Stomach (tissue), 9 donors: ENCODE results near the gene ARL2BP. TPM values are rescaled to one million over a fixed set of nuclear protein-coding genes. Genes with fewer than 3 reads are reported as not detected.

Experiments
- DNase-seq, 2 donors: peaks; one replicate each; pipeline versions ENCODE4 v3.0.0 to v3.0.0-alpha.2; 2013 to 2019
- H3K27ac ChIP-seq, 5 donors: fragments of 200-600 bp in 4 of 5; sonication (generic) in 4 of 5; one replicate each; pipeline ENCODE4 v1.5.1; 2013 to 2019; ENCODE audit warnings: mild to moderate bottlenecking in 1 of 5, moderate library complexity in 1 of 5
- H3K27me3 ChIP-seq, 3 donors: fragments of 200-600 bp; sonication (generic); one replicate each; pipeline ENCODE4 v1.5.1; 2017 to 2019; ENCODE audit warnings: mixed run types in 1 of 3
- H3K36me3 ChIP-seq, 4 donors: fragments of 200-600 bp; sonication (generic); 1 replicate in 3 of 4; 2 replicates in 1 of 4; pipeline ENCODE4 v1.5.1; 2016 to 2019
- H3K4me1 ChIP-seq, 4 donors: fragments of 200-600 bp; sonication (generic); one replicate each; pipeline ENCODE4 v1.5.1; 2016 to 2019
- H3K4me3 ChIP-seq, 4 donors: fragments of 200-600 bp; sonication (generic) in 3 of 4; one replicate each; pipeline ENCODE4 v1.5.1; 2016 to 2019; ENCODE audit warnings: mild to moderate bottlenecking in 1 of 4
- H3K9me3 ChIP-seq, 4 donors: fragments of 200-600 bp; sonication (generic); one replicate each; pipeline ENCODE4 v1.5.1; 2016 to 2019
- EP300 ChIP-seq: sonication (generic); formaldehyde crosslinking; IDR thresholded peaks from one replicate; pipeline ENCODE4 v1.6.1; 2017; ENCODE audit warnings: antibody characterized with exemption
- POLR2A ChIP-seq, 4 donors: fragments of 450-650 bp; IDR thresholded peaks; one replicate each; pipeline ENCODE4 v1.6.1; 2016; ENCODE audit warnings: antibody characterized with exemption in 4 of 4, control low read depth in 2 of 4, mild to moderate bottlenecking in 1 of 4, moderate library complexity in 1 of 4
- POLR2AphosphoS5 ChIP-seq, 3 donors: sonication (generic); formaldehyde crosslinking; IDR thresholded peaks; one replicate each; pipeline ENCODE4 v1.6.1; 2016; ENCODE audit warnings: antibody characterized with exemption in 3 of 3
- WGBS, 5 donors: extraction: QIAGEN DNeasy Blood & Tissue Kit in 3 of 5; methylation state at CpG; one replicate each; pipeline versions ENCODE4 v1.1.5 to v1.1.7; 2013 to 2018; 5-methylcytosine and 5-hydroxymethylcytosine counted together
- intact Hi-C: fragments of 100-400 bp; cut with DNase I; formaldehyde crosslinking; loops from one replicate; pipeline ENCODE4 v1.15.1; 2023; ENCODE audit warnings: low total_unique reads
- polyA plus RNA-seq, 3 donors: library from polyadenylated mRNA; stranded (reverse); fragments of 200-250 nt; gene quantifications; one replicate each; pipeline ENCODE4 v1.2.3, GENCODE V29; 2013
- total RNA-seq, 5 donors: library from RNA; depleted of rRNA; stranded (reverse); fragments of >200 nt; gene quantifications; one replicate each; pipeline versions ENCODE4 v1.1.0 to v1.2.3, GENCODE V29; 2014 to 2016
- TF ChIP-seq, protein P1 (sequence below), 7 experiments: fragments of 450-650 bp in 4 of 7; fragments of 200-600 bp in 3 of 7; sonication (generic) in 3 of 7; IDR thresholded peaks; one replicate each; pipeline ENCODE4 v1.5.1; 2016 to 2019; ENCODE audit warnings: antibody characterized with exemption in 7 of 7, control low read depth in 2 of 7, mild to moderate bottlenecking in 1 of 7
- donor health status: healthy with polysubstance abuse.
- donor health status: Bipolar disorder and iron deficiency.
- donor health status: healthy.

Gene ARL2BP
- total and polyA plus RNA-seq, 8 donors, result 15.6 to 61.6 (median 43.2) TPM

GRCh38 chr16:57262841-57263540 lies 17.9 kb downstream of the ARL2BP start:
- WGBS, 5 donors, result 58 to 74% (median 63%) methylated on average over 7 to 17 of the region's 17 CpGs
- DNase-seq, result peak; percentile 50 to 59
- H3K36me3 ChIP-seq, result peaks cover 0 to 26% (median 9%) of the 10 kb centered on the region in 4 donors
- no peak for TF ChIP-seq EP300
- TF ChIP-seq POLR2A (IDR thresholded peaks at IDR 0.05), result no peak
- no peak for TF ChIP-seq POLR2AphosphoS5 (IDR thresholded peaks at IDR 0.05)
- TF ChIP-seq, protein P1, sequence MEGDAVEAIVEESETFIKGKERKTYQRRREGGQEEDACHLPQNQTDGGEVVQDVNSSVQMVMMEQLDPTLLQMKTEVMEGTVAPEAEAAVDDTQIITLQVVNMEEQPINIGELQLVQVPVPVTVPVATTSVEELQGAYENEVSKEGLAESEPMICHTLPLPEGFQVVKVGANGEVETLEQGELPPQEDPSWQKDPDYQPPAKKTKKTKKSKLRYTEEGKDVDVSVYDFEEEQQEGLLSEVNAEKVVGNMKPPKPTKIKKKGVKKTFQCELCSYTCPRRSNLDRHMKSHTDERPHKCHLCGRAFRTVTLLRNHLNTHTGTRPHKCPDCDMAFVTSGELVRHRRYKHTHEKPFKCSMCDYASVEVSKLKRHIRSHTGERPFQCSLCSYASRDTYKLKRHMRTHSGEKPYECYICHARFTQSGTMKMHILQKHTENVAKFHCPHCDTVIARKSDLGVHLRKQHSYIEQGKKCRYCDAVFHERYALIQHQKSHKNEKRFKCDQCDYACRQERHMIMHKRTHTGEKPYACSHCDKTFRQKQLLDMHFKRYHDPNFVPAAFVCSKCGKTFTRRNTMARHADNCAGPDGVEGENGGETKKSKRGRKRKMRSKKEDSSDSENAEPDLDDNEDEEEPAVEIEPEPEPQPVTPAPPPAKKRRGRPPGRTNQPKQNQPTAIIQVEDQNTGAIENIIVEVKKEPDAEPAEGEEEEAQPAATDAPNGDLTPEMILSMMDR (IDR thresholded peaks at IDR 0.05), result no peak
- intact Hi-C loops, result no loop called here
- no peaks in the 10 kb centered on the region for H3K9me3 ChIP-seq
- no peak overlapping the region for H3K4me3 ChIP-seq
- peaks cover 40 to 66% (median 60%) of the 10 kb centered on the region in 4 donors for H3K4me1 ChIP-seq
- no peaks in the 10 kb centered on the region for H3K27me3 ChIP-seq
- H3K27ac ChIP-seq, result peak overlapping the region; percentile 86 to 92 (median 92)

- 35 to 80% (median 72%) methylated on average over 5 to 18 of the region's 18 CpGs for WGBS, 5 donors
- peaks cover 46 to 73% (median 67%) of the 10 kb centered on the region in 4 donors for H3K4me1 ChIP-seq
- intact Hi-C loops, result no loop called here
- H3K27me3 ChIP-seq, result no peaks in the 10 kb centered on the region
- DNase-seq, result no peak
- H3K27ac ChIP-seq, result peak overlapping the region; percentile 86 to 92 (median 92)
- no peaks in the 10 kb centered on the region for H3K9me3 ChIP-seq
- H3K36me3 ChIP-seq, result peaks cover 0 to 20% (median 4%) of the 10 kb centered on the region in 4 donors
- H3K4me3 ChIP-seq, result no peak overlapping the region
- TF ChIP-seq EP300 (no peak), POLR2AphosphoS5 (IDR thresholded peaks at IDR 0.05) (no peak), POLR2A (IDR thresholded peaks at IDR 0.05) (no peak)
- TF ChIP-seq, protein P1 (IDR thresholded peaks at IDR 0.05), result no peak
Measured at GRCh38 chr16:57263541-57264351, 18.7 kb downstream of the ARL2BP start.

GRCh38 chr16:57264381-57264780 lies 19.3 kb downstream of the ARL2BP start:
- Histone ChIP-seq H3K9me3 (no peaks in the 10 kb centered on the region), H3K4me3 (no peak overlapping the region), H3K27me3 (no peaks in the 10 kb centered on the region), H3K36me3 (peaks cover 0 to 15% (median 4%) of the 10 kb centered on the region in 4 donors), H3K27ac (peak overlapping the region; percentile 86 to 92 (median 92)), H3K4me1 (peaks cover 46 to 75% (median 69%) of the 10 kb centered on the region in 4 donors)
- DNase-seq, result no peak
- WGBS, 5 donors, result 70 to 78% (median 73%) methylated on average over 8 of the region's 8 CpGs
- intact Hi-C loops, result no loop called here
- TF ChIP-seq, protein P1 (IDR thresholded peaks at IDR 0.05), result no peak
- TF ChIP-seq POLR2A (IDR thresholded peaks at IDR 0.05) (no peak), EP300 (no peak), POLR2AphosphoS5 (IDR thresholded peaks at IDR 0.05) (no peak)

- Histone ChIP-seq H3K27ac (peak overlapping the region; percentile 86 to 92 (median 92)), H3K4me3 (no peak overlapping the region), H3K4me1 (peaks cover 46 to 75% (median 71%) of the 10 kb centered on the region in 4 donors), H3K9me3 (no peaks in the 10 kb centered on the region), H3K36me3 (peaks cover 0 to 15% (median 1%) of the 10 kb centered on the region in 4 donors), H3K27me3 (no peaks in the 10 kb centered on the region)
- intact Hi-C loops, result no loop called here
- 32 to 54% (median 42%) methylated on average over 5 to 11 of the region's 11 CpGs for WGBS, 5 donors
- peak; percentile 91 to 94 for DNase-seq
- TF ChIP-seq POLR2A (IDR thresholded peaks at IDR 0.05) (no peak), EP300 (no peak), POLR2AphosphoS5 (IDR thresholded peaks at IDR 0.05) (peak in 2 of 3 donors; percentile 73 to 87)
- TF ChIP-seq, protein P1 (IDR thresholded peaks at IDR 0.05), result peak in 1 of 7 experiments; percentile 16
Measured at GRCh38 chr16:57264950-57265371, 19.9 kb downstream of the ARL2BP start.
